Adrenal gland (tissue), 5 donors: Measurements from ENCODE around the gene UACA.

Experiments
- POLR2A ChIP-seq, 2 donors: fragments of 450-650 bp; IDR thresholded peaks; one replicate each; pipeline ENCODE4 v1.6.1; 2017; ENCODE audit warnings: antibody characterized with exemption in 2 of 2, mild to moderate bottlenecking in 2 of 2, moderate library complexity in 1 of 2
- TF ChIP-seq, protein P1 (sequence below), 6 experiments: fragments of 450-650 bp in 4 of 6; fragments of 200-600 bp in 2 of 6; sonication (generic) in 1 of 6; IDR thresholded peaks; 1 replicate in 5 of 6; 2 replicates in 1 of 6; pipeline versions ENCODE4 v1.5.1 to v1.8.0; 2016 to 2021; ENCODE audit warnings: antibody characterized with exemption in 6 of 6, mild to moderate bottlenecking in 2 of 6, moderate library complexity in 1 of 6
- donor health status: DM: no; HTN: no; CAD: no.

DNA sequence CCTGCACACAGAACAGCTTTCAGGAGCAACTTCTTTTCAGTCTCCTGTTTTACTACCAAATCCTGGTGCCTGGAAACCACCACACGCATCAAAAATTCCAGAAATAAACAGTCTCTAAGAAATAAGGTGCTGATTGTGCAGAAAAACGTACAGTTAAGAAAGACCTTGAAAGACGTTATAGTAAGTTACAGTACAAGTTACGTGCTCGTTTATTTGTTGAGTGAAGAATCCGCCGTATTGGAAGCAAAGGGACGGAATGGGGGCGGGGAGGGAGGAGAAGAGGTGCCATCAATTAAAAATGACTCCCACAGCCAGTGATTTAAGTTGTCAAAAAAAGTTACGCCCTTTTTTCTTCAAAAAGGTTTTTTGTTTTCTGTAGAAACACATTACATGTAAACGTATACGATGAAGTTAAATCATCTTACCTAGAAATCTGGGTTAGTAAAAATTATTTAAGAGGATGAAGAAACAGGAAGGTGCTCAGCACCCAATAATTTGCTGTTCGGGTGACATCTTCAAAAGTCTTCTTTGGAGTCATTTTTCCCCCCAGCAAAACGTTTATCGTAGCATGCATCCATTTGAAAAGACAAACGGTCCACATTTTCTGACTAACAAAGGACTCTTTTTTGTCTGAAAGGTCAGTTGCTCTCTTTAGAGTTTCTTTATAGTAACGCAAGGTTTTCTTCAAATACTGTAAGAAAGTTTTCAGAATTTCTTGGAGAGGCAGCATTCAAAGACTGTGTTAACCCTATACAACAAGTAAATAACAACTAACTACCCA, 782 bp upstream of the UACA start:
- TF ChIP-seq, protein P1, sequence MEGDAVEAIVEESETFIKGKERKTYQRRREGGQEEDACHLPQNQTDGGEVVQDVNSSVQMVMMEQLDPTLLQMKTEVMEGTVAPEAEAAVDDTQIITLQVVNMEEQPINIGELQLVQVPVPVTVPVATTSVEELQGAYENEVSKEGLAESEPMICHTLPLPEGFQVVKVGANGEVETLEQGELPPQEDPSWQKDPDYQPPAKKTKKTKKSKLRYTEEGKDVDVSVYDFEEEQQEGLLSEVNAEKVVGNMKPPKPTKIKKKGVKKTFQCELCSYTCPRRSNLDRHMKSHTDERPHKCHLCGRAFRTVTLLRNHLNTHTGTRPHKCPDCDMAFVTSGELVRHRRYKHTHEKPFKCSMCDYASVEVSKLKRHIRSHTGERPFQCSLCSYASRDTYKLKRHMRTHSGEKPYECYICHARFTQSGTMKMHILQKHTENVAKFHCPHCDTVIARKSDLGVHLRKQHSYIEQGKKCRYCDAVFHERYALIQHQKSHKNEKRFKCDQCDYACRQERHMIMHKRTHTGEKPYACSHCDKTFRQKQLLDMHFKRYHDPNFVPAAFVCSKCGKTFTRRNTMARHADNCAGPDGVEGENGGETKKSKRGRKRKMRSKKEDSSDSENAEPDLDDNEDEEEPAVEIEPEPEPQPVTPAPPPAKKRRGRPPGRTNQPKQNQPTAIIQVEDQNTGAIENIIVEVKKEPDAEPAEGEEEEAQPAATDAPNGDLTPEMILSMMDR (IDR thresholded peaks at IDR 0.05) = no peak
- no peak for TF ChIP-seq POLR2A (IDR thresholded peaks at IDR 0.05)
